ENCODE measurements around the gene VASP.

GRCh38 chr19:45483033-45483432 lies 24.2 kb upstream of the VASP start:
- TF ChIP-seq, protein P1, sequence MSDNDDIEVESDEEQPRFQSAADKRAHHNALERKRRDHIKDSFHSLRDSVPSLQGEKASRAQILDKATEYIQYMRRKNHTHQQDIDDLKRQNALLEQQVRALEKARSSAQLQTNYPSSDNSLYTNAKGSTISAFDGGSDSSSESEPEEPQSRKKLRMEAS (IDR thresholded peaks at IDR 0.05), result no peak
- TF ChIP-seq EZH2 (IDR thresholded peaks at IDR 0.05), result no peak
- no peak for TF ChIP-seq ELF1 (IDR thresholded peaks at IDR 0.05; ENCODE audit: borderline replicate concordance, low read depth)
- TF ChIP-seq, protein P2, sequence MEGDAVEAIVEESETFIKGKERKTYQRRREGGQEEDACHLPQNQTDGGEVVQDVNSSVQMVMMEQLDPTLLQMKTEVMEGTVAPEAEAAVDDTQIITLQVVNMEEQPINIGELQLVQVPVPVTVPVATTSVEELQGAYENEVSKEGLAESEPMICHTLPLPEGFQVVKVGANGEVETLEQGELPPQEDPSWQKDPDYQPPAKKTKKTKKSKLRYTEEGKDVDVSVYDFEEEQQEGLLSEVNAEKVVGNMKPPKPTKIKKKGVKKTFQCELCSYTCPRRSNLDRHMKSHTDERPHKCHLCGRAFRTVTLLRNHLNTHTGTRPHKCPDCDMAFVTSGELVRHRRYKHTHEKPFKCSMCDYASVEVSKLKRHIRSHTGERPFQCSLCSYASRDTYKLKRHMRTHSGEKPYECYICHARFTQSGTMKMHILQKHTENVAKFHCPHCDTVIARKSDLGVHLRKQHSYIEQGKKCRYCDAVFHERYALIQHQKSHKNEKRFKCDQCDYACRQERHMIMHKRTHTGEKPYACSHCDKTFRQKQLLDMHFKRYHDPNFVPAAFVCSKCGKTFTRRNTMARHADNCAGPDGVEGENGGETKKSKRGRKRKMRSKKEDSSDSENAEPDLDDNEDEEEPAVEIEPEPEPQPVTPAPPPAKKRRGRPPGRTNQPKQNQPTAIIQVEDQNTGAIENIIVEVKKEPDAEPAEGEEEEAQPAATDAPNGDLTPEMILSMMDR (IDR thresholded peaks at IDR 0.05 in 2 of 3, conservative IDR thresholded peaks at IDR 0.05 in 1 of 3; ENCODE audit: borderline replicate concordance in 1 of 3, insufficient read depth in 1 of 3, low read depth in 2 of 3, low read length in 2 of 3), result no peak
- no peak for TF ChIP-seq POLR2A (IDR thresholded peaks at IDR 0.05; ENCODE audit: borderline replicate concordance, extremely low read depth, insufficient read depth, insufficient read length)
- no peak for TF ChIP-seq SRF (IDR thresholded peaks at IDR 0.05; ENCODE audit: low read depth)
- no peak for TF ChIP-seq JUND (IDR thresholded peaks at IDR 0.05)
- TF ChIP-seq, protein P3, sequence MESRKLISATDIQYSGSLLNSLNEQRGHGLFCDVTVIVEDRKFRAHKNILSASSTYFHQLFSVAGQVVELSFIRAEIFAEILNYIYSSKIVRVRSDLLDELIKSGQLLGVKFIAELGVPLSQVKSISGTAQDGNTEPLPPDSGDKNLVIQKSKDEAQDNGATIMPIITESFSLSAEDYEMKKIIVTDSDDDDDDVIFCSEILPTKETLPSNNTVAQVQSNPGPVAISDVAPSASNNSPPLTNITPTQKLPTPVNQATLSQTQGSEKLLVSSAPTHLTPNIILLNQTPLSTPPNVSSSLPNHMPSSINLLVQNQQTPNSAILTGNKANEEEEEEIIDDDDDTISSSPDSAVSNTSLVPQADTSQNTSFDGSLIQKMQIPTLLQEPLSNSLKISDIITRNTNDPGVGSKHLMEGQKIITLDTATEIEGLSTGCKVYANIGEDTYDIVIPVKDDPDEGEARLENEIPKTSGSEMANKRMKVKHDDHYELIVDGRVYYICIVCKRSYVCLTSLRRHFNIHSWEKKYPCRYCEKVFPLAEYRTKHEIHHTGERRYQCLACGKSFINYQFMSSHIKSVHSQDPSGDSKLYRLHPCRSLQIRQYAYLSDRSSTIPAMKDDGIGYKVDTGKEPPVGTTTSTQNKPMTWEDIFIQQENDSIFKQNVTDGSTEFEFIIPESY (IDR thresholded peaks at IDR 0.05; ENCODE audit: extremely low read depth, insufficient replicate concordance, low read length), result no peak
- no peak for TF ChIP-seq POLR2AphosphoS5 (IDR thresholded peaks at IDR 0.05; ENCODE audit: low read depth, low read length)
- TF ChIP-seq ZFX (IDR thresholded peaks at IDR 0.05), result no peak
- TF ChIP-seq RAD21 (IDR thresholded peaks at IDR 0.05; ENCODE audit: low read depth), result no peak
- no peak for TF ChIP-seq CEBPB (IDR thresholded peaks at IDR 0.05; ENCODE audit: low read depth)
